Activated CD4-positive, alpha-beta T cell treated with anti-CD3 and anti-CD28 coated beads for 36 hours (primary cell): ENCODE data around the gene CPNE5. TPM values are rescaled to one million over a fixed set of nuclear protein-coding genes. Genes with fewer than 3 reads are reported as not detected.
A peak's percentile ranks its signal among the peaks of the same experiment; 100 is the strongest.

Source experiments
- ATAC-seq: fragments of 200-7000 bp; cut with Tn5 transposase; one replicate; pipeline ENCODE4 v1.10.0; 2021; ENCODE audit warnings: mild to moderate bottlenecking, moderate library complexity
- CTCF ChIA-PET: fragments of 350-600 bp; sonication (Branson Sonifier 250); formaldehyde crosslinking; loops from one replicate; lab custom pipeline; 2021; ENCODE audit warnings: antibody characterized with exemption; lab: Charles Lee
- POLR2A ChIA-PET: fragments of 350-600 bp; sonication (Branson Sonifier 250); formaldehyde crosslinking; loops from one replicate; lab custom pipeline; 2021; ENCODE audit warnings: antibody characterized with exemption, inconsistent platforms; lab: Charles Lee
- DNase-seq: peaks from one replicate; pipeline ENCODE4 v3.0.0-alpha.2; 2020
- H3K27ac Mint-ChIP-seq: one replicate; pipeline ENCODE4 v1.8.0; 2021; ENCODE audit warnings: mixed read lengths
- H3K27me3 Mint-ChIP-seq: one replicate; pipeline ENCODE4 v1.8.0; 2021; ENCODE audit warnings: mixed read lengths
- H3K36me3 Mint-ChIP-seq: one replicate; pipeline ENCODE4 v1.8.0; 2021; ENCODE audit warnings: low read depth, mixed read lengths
- H3K4me1 Mint-ChIP-seq: one replicate; pipeline ENCODE4 v1.8.0; 2021; ENCODE audit warnings: mixed read lengths
- H3K4me3 Mint-ChIP-seq: one replicate; pipeline ENCODE4 v1.8.0; 2021; ENCODE audit warnings: mild to moderate bottlenecking, moderate library complexity, mixed read lengths
- H3K9me3 Mint-ChIP-seq: one replicate; pipeline ENCODE4 v1.8.0; 2021; ENCODE audit warnings: low read depth, mixed read lengths
- intact Hi-C, 2 experiments: fragments of 100-400 bp; cut with DNase I in 1 of 2; cut with micrococcal nuclease in 1 of 2; formaldehyde crosslinking; loops; one replicate each; pipeline versions ENCODE4 v1.14.2 to v1.15.1; 2022 to 2024; cut with DNase I, micrococcal nuclease
- total RNA-seq, 2 experiments: library from RNA; stranded (reverse); gene quantifications; one replicate each; pipeline ENCODE4 v1.2.3, GENCODE V29; 2021

Gene CPNE5
- total RNA-seq, 2 experiments from 2014 or later: 1.1 to 1.3 TPM

DNA sequence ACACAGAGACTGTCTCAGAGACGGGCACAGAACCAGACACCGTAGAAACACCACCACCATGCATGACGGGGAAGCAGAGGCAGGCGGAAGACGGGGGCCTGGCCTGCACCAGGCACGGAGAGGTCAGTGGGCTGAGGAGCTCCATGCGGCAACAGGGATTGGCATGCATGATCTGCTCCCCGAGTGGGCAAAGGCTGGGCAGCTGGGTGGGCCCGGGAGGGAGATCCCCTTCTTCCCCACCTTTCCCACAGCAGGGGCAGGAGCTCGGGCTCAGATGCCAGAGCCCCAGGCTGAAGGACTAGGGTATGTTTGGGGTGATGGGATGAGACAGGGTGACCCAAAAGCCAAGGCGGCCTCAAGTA lies 98.4 kb downstream of the CPNE5 start:
- ATAC-seq (no peak), DNase-seq (no peak)
- Mint-ChIP-seq H3K27ac (no peak overlapping the region), H3K36me3 (no peaks in the 10 kb centered on the region), H3K27me3 (no peaks in the 10 kb centered on the region), H3K4me1 (peaks cover 2% of the 10 kb centered on the region), H3K9me3 (no peaks in the 10 kb centered on the region), H3K4me3 (no peak overlapping the region)
- intact Hi-C loops: no loop called here
- CTCF ChIA-PET: no interaction called here
- POLR2A ChIA-PET: no interaction called here

- intact Hi-C loops: no loop called here
- DNase-seq (no peak), ATAC-seq (no peak)
- Mint-ChIP-seq H3K27ac (no peak overlapping the region), H3K36me3 (no peaks in the 10 kb centered on the region), H3K9me3 (no peaks in the 10 kb centered on the region), H3K4me3 (no peak overlapping the region), H3K27me3 (no peaks in the 10 kb centered on the region), H3K4me1 (peaks cover 3% of the 10 kb centered on the region)
- ChIA-PET POLR2A (interaction anchor here (0.5 kb wide), 1 partner anchor 58 kb away, joined by 4 read pairs; no protein-coding TSS in a partner anchor), CTCF (no interaction called here)
Measured at GRCh38 chr6:36739947-36740817, 99.1 kb downstream of the CPNE5 start.

DNA sequence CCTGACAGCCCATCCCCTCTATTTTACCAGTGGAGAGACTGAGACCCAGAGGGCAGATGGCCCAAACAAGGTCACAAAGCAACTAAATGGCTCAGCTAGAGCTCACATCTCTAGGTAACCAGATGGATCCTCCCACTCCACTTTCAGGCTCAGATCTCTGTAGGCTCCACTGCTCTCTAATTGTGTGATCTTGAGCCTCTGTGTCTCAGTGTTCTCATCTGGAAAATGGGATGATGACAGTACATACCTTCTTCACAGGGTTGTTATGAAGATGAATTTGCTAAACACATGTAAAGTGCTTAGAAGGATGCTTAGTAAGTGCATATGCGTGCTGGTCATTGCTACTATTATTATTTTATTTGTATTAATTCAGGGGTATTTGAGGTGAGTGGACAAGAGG lies 101.1 kb downstream of the CPNE5 start:
- CTCF ChIA-PET: no interaction called here
- Mint-ChIP-seq H3K27me3 (peaks cover 2% of the 10 kb centered on the region), H3K9me3 (no peaks in the 10 kb centered on the region), H3K4me3 (no peak overlapping the region), H3K36me3 (no peaks in the 10 kb centered on the region), H3K4me1 (peaks cover 20% of the 10 kb centered on the region), H3K27ac (no peak overlapping the region)
- POLR2A ChIA-PET: no interaction called here
- ATAC-seq (no peak), DNase-seq (no peak)
- intact Hi-C loops: no loop called here

GRCh38 chr6:36737043-36737785 lies 102.0 kb downstream of the CPNE5 start:
- no peak overlapping the region for H3K4me3 Mint-ChIP-seq
- ATAC-seq (no peak), DNase-seq (no peak)
- H3K9me3 Mint-ChIP-seq: no peaks in the 10 kb centered on the region
- H3K36me3 Mint-ChIP-seq: no peaks in the 10 kb centered on the region
- intact Hi-C loops: no loop called here
- peaks cover 21% of the 10 kb centered on the region for H3K4me1 Mint-ChIP-seq
- ChIA-PET POLR2A (no interaction called here), CTCF (interaction anchor here (0.7 to 1.0 kb wide), 3 partner anchors 21 to 29 kb away, joined by 3 to 5 read pairs (median 4); no protein-coding TSS in a partner anchor)
- no peak overlapping the region for H3K27ac Mint-ChIP-seq
- H3K27me3 Mint-ChIP-seq: peaks cover 2% of the 10 kb centered on the region

DNA sequence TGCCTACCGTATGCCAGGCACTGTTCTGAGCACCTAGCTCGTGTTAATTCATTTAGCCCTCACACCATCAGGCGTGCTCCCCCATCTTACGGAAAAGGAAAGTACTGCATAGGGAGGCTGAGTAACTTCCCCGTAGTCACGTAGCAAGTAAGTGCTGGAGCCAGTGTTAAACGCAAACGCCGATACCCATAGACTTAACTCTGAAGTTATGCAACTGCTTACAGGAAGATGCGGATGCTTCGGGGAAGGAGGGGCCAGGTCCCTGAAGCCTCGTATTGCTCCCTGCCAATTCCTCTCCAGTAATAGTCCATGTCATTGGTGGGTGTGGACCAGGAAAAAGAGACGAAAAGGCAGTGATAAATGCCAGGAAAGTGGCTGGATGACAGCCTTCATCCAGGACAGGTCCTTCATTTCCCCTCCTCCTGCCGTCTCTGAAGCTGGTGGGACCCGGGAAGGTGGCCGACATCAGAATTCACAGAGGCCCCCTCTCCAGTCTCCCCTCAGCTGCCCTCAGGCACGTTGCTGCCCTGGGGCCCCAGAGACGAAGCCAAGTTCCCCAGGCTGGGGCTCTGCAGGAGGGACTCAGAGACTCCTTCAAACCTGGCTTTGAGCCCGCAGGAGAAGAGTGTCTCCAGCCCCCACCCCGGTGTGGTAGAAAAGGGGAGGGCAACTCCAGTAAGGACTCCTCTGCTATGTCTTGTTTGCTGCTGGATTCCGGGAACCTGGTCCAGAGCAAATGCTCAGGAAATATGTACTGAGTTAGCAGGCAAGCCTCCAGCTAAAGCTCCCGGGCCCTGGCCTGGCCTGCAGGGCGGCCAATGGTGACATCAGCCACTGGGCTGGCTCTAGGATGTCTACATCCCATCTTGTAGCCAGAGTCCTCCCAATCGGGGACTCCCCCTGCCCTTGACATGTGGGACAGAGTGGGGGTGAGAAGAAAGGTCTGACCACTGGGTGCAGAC lies 103.9 kb downstream of the CPNE5 start:
- CTCF ChIA-PET: interaction anchor here (0.5 to 2.1 kb wide), 8 partner anchors 17 to 109 kb away, joined by 3 to 8 read pairs (median 4); no protein-coding TSS in a partner anchor
- intact Hi-C loops: loop anchor here (1.0 to 2.0 kb wide), 3 partner anchors 19 to 112 kb away; no protein-coding TSS in a partner anchor

DNA sequence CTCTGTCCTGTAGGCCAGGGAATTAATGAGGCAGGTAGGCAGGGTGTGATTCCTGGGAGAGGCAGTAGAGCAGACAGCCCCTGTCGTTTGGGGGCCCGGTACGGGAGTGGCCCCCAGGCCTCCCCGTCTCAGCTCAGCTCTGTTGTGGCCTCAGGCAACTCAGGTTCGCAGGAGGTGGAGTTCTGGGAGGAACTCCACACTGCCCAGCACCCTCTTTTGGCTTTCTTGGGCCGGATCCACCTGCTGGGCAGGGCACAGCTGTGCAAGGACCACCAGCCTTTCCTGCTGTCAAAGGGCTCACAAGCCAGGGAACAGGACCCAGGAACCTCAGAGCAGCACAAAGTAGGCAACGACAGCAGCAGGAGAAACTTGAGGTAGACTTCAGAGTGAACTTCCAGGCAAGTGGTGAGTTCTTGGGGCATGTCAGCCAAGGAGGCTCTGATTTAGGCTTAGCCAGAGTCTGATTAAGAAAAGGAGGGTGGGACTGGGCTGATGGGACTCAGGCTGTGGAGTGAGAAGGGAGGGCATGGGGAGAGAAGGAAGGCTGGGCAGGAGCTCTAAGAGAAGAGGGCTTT lies 104.7 kb downstream of the CPNE5 start:
- CTCF ChIA-PET: interaction anchor here (0.5 to 2.1 kb wide), 8 partner anchors 18 to 1418 kb away, joined by 3 to 8 read pairs (median 4); no protein-coding TSS in a partner anchor
- ATAC-seq: no peak

More for the DNA sequence above, 103.9 kb downstream of the CPNE5 start:
- peak; percentile 98 for ATAC-seq
- Mint-ChIP-seq H3K27ac (peak overlapping the region; percentile 88), H3K36me3 (no peaks in the 10 kb centered on the region), H3K27me3 (peaks cover 2% of the 10 kb centered on the region), H3K9me3 (no peaks in the 10 kb centered on the region), H3K4me3 (peak overlapping the region; percentile 55), H3K4me1 (peaks cover 21% of the 10 kb centered on the region)
- DNase-seq: peak; percentile 74
- POLR2A ChIA-PET: interaction anchor here (0.6 kb wide), 1 partner anchor 126 kb away, joined by 3 read pairs; no protein-coding TSS in a partner anchor

GRCh38 chr6:36733300-36733699 lies 105.9 kb downstream of the CPNE5 start:
- DNase-seq (no peak), ATAC-seq (no peak)
- intact Hi-C loops: no loop called here
- POLR2A ChIA-PET: interaction anchor here (0.7 kb wide), 1 partner anchor 103 kb away, joined by 3 read pairs; no protein-coding TSS in a partner anchor
- H3K27me3 Mint-ChIP-seq: peaks cover 2% of the 10 kb centered on the region
- H3K36me3 Mint-ChIP-seq: no peaks in the 10 kb centered on the region
- no peak overlapping the region for H3K27ac Mint-ChIP-seq
- no peak overlapping the region for H3K4me3 Mint-ChIP-seq
- CTCF ChIA-PET: interaction anchor here (0.7 to 1.1 kb wide), 4 partner anchors 8 to 115 kb away, joined by 3 to 5 read pairs (median 3); no protein-coding TSS in a partner anchor
- no peaks in the 10 kb centered on the region for H3K9me3 Mint-ChIP-seq
- peaks cover 21% of the 10 kb centered on the region for H3K4me1 Mint-ChIP-seq

More for the DNA sequence above, 104.7 kb downstream of the CPNE5 start:
- peaks cover 21% of the 10 kb centered on the region for H3K4me1 Mint-ChIP-seq
- H3K4me3 Mint-ChIP-seq: peak overlapping the region; percentile 55
- no peaks in the 10 kb centered on the region for H3K9me3 Mint-ChIP-seq
- H3K27me3 Mint-ChIP-seq: peaks cover 2% of the 10 kb centered on the region
- DNase-seq: no peak
- H3K27ac Mint-ChIP-seq: peak overlapping the region; percentile 88
- intact Hi-C loops: loop anchor here (1.0 to 2.0 kb wide), 3 partner anchors 20 to 111 kb away; no protein-coding TSS in a partner anchor
- no peaks in the 10 kb centered on the region for H3K36me3 Mint-ChIP-seq
- POLR2A ChIA-PET: interaction anchor here (0.6 kb wide), 1 partner anchor 126 kb away, joined by 3 read pairs; no protein-coding TSS in a partner anchor

GRCh38 chr6:36731622-36732310 lies 107.5 kb downstream of the CPNE5 start:
- no peak for ATAC-seq
- POLR2A ChIA-PET: interaction anchor here (0.6 kb wide), 1 partner anchor 15 kb away, joined by 3 read pairs; no protein-coding TSS in a partner anchor

GRCh38 chr6:36730424-36731380 lies 108.5 kb downstream of the CPNE5 start:
- Mint-ChIP-seq H3K4me1 (peaks cover 41% of the 10 kb centered on the region), H3K27ac (no peak overlapping the region), H3K36me3 (no peaks in the 10 kb centered on the region), H3K27me3 (peaks cover 2% of the 10 kb centered on the region), H3K9me3 (no peaks in the 10 kb centered on the region), H3K4me3 (no peak overlapping the region)
- ATAC-seq: no peak
- CTCF ChIA-PET: interaction anchor here (0.6 to 1.7 kb wide), 6 partner anchors 11 to 115 kb away, joined by 3 to 8 read pairs (median 4); no protein-coding TSS in a partner anchor
- POLR2A ChIA-PET: no interaction called here
- intact Hi-C loops: no loop called here
- DNase-seq: no peak

More at GRCh38 chr6:36731622-36732310, 107.5 kb downstream of the CPNE5 start:
- Mint-ChIP-seq H3K4me3 (no peak overlapping the region), H3K9me3 (no peaks in the 10 kb centered on the region), H3K36me3 (no peaks in the 10 kb centered on the region), H3K27ac (no peak overlapping the region), H3K4me1 (peaks cover 36% of the 10 kb centered on the region), H3K27me3 (peaks cover 2% of the 10 kb centered on the region)
- intact Hi-C loops: no loop called here
- CTCF ChIA-PET: interaction anchor here (1.5 to 1.7 kb wide), 2 partner anchors 27 to 116 kb away, joined by 4 to 8 read pairs; no protein-coding TSS in a partner anchor
- no peak for DNase-seq
